ENCODE measurements around the gene ARRB1. TPM values are rescaled to one million over a fixed set of nuclear protein-coding genes. Genes with fewer than 3 reads are reported as not detected.

The ARRB1 gene
- total and polyA plus RNA-seq, 3 experiments from 2014 or later: 5.5 to 10.6 (median 9.9) TPM

GRCh38 chr11:75339685-75340409, 11.6 kb downstream of the ARRB1 start:
- peak overlapping the region; percentile 48 for H3K4me3 ChIP-seq (ENCODE audit: low read length)
- Mint-ChIP-seq H3K4me3 (peak overlapping the region in 6 of 7 donors; percentile 41 to 82 (median 74)), H3K27ac (peak overlapping the region; percentile 30 to 96 (median 90)), H3K36me3 (no peaks in the 10 kb centered on the region), H3K27me3 (no peaks in the 10 kb centered on the region), H3K4me1 (peaks cover 67 to 86% (median 72%) of the 10 kb centered on the region in 3 donors), H3K9me3 (no peaks in the 10 kb centered on the region)
- ChIA-PET POLR2A (interaction anchor here (0.6 to 2.4 kb wide), 3 partner anchors 9 to 232 kb away, joined by 3 to 28 read pairs (median 6); partner anchors contain the start of gene ARRB1), CTCF (interaction anchor here (0.8 to 2.4 kb wide), 10 partner anchors 9 to 60 kb away, joined by 3 to 9 read pairs (median 4); no protein-coding TSS in a partner anchor)
- H3K9me3 ChIP-seq (ENCODE audit: low read length): no peaks in the 10 kb centered on the region
- H3K4me1 ChIP-seq (ENCODE audit: insufficient read depth, low read length): peaks cover 82% of the 10 kb centered on the region
- H3K27me3 ChIP-seq (ENCODE audit: insufficient read depth, low read length, poor library complexity, severe bottlenecking): no peaks in the 10 kb centered on the region
- H3K36me3 ChIP-seq (ENCODE audit: insufficient read depth, low read length): no peaks in the 10 kb centered on the region
- no peak for DNase-seq
- H3K27ac ChIP-seq (ENCODE audit: low read depth, low read length): peak overlapping the region; percentile 25

GRCh38 chr11:75338516-75339208, 12.8 kb downstream of the ARRB1 start:
- POLR2A ChIA-PET: interaction anchor here (0.6 kb wide), 1 partner anchor 64 kb away, joined by 7 read pairs; no protein-coding TSS in a partner anchor
- H3K27ac ChIP-seq (ENCODE audit: low read depth, low read length): peak overlapping the region; percentile 6
- no peak for DNase-seq

DNA sequence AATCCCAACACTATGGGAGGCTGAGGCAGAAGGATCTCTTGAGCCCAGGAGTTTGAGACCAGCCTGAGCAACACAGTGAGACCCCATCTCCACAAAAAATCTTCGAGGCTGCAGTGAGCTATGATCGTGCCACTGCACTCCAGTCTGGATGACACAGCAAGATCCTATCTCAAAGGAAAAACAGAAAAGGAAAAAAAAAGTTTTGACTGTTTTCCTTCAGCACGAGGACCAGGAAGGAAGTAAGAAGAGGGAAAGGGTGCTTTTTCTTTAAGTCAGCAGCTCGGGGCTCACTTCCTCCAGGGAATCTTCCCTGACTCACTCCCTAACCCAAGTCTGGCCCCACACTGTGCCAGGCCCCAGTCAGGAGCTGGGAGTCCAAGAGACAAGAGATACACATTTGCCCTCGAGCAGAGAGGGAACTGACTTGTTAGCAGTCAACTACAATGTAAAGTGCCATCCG, 14.2 kb downstream of the ARRB1 start:
- Histone ChIP-seq H3K36me3 (ENCODE audit: insufficient read depth, low read length) (no peaks in the 10 kb centered on the region), H3K4me3 (ENCODE audit: low read length) (no peak overlapping the region), H3K9me3 (ENCODE audit: low read length) (no peaks in the 10 kb centered on the region), H3K27ac (ENCODE audit: low read depth, low read length) (peak overlapping the region; percentile 49), H3K27me3 (ENCODE audit: insufficient read depth, low read length, poor library complexity, severe bottlenecking) (no peaks in the 10 kb centered on the region), H3K4me1 (ENCODE audit: insufficient read depth, low read length) (peaks cover 62% of the 10 kb centered on the region)
- Mint-ChIP-seq H3K9me3 (no peaks in the 10 kb centered on the region), H3K4me1 (peaks cover 54 to 81% (median 66%) of the 10 kb centered on the region in 3 donors), H3K27ac (peak overlapping the region in 3 of 8 donors; percentile 17 to 70 (median 61)), H3K4me3 (peak overlapping the region in 1 of 7 donors; percentile 60), H3K27me3 (no peaks in the 10 kb centered on the region), H3K36me3 (no peaks in the 10 kb centered on the region)
- no peak for DNase-seq
- POLR2A ChIA-PET: no interaction called here
- CTCF ChIA-PET: interaction anchor here (1.1 kb wide), 1 partner anchor 48 kb away, joined by 3 read pairs; no protein-coding TSS in a partner anchor

More at GRCh38 chr11:75338516-75339208, 12.8 kb downstream of the ARRB1 start:
- Mint-ChIP-seq H3K9me3 (no peaks in the 10 kb centered on the region), H3K4me3 (peak overlapping the region in 3 of 7 donors; percentile 19 to 53 (median 49)), H3K36me3 (no peaks in the 10 kb centered on the region), H3K27me3 (no peaks in the 10 kb centered on the region), H3K27ac (peak overlapping the region in 6 of 8 donors; percentile 34 to 87 (median 68)), H3K4me1 (peaks cover 63 to 80% (median 68%) of the 10 kb centered on the region in 3 donors)
- Histone ChIP-seq H3K9me3 (ENCODE audit: low read length) (no peaks in the 10 kb centered on the region), H3K4me1 (ENCODE audit: insufficient read depth, low read length) (peaks cover 72% of the 10 kb centered on the region), H3K36me3 (ENCODE audit: insufficient read depth, low read length) (no peaks in the 10 kb centered on the region), H3K27me3 (ENCODE audit: insufficient read depth, low read length, poor library complexity, severe bottlenecking) (no peaks in the 10 kb centered on the region), H3K4me3 (ENCODE audit: low read length) (peak overlapping the region; percentile 32)
- CTCF ChIA-PET: no interaction called here

GRCh38 chr11:75334976-75335375, 16.5 kb downstream of the ARRB1 start:
- DNase-seq: no peak
- Mint-ChIP-seq H3K27me3 (no peaks in the 10 kb centered on the region), H3K9me3 (no peaks in the 10 kb centered on the region), H3K36me3 (no peaks in the 10 kb centered on the region), H3K4me3 (no peak overlapping the region), H3K4me1 (peaks cover 42 to 73% (median 56%) of the 10 kb centered on the region in 3 donors), H3K27ac (no peak overlapping the region)
- no peaks in the 10 kb centered on the region for H3K27me3 ChIP-seq (ENCODE audit: insufficient read depth, low read length, poor library complexity, severe bottlenecking)
- H3K4me3 ChIP-seq (ENCODE audit: low read length): no peak overlapping the region
- ChIA-PET CTCF (interaction anchor here (0.8 to 1.6 kb wide), 3 partner anchors 11 to 50 kb away, joined by 3 to 4 read pairs (median 3); no protein-coding TSS in a partner anchor), POLR2A (no interaction called here)
- H3K9me3 ChIP-seq (ENCODE audit: low read length): no peaks in the 10 kb centered on the region
- peaks cover 46% of the 10 kb centered on the region for H3K4me1 ChIP-seq (ENCODE audit: insufficient read depth, low read length)
- H3K36me3 ChIP-seq (ENCODE audit: insufficient read depth, low read length): no peaks in the 10 kb centered on the region
- H3K27ac ChIP-seq (ENCODE audit: low read depth, low read length): peak overlapping the region; percentile 4

DNA sequence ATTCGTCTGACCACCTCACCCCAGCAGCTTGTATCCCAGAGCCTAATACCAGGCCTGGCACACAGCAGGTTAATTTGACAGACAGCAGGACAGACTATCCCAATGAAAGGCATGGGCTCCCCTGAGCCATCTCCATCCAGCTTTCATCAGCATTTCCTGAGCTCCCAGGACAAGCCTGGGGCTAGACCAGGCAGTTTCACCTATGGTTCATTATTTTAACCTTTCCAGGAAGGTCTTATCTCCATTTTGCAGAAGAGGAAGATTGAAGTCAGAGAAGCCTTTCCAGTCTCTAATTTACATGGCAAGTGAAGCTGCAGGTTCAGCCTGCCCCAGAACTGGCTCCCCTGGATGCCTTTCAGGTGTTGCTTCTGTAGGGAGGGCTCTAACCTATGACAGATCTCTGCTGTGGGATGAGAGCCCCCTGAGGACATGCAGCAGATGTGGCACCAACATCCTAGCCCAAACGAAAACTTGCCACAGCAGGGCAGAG, 17.0 kb downstream of the ARRB1 start:
- H3K9me3 Mint-ChIP-seq: no peaks in the 10 kb centered on the region
- H3K36me3 Mint-ChIP-seq: no peaks in the 10 kb centered on the region
- peaks cover 43 to 73% (median 56%) of the 10 kb centered on the region in 3 donors for H3K4me1 Mint-ChIP-seq
- peak overlapping the region in 4 of 8 donors; percentile 52 to 71 (median 62) for H3K27ac Mint-ChIP-seq
- no peaks in the 10 kb centered on the region for H3K27me3 Mint-ChIP-seq
- H3K27ac ChIP-seq (ENCODE audit: low read depth, low read length): no peak overlapping the region
- ChIA-PET CTCF (interaction anchor here (0.8 to 1.6 kb wide), 3 partner anchors 12 to 51 kb away, joined by 3 to 4 read pairs (median 3); no protein-coding TSS in a partner anchor), POLR2A (no interaction called here)
- DNase-seq: no peak
- H3K9me3 ChIP-seq (ENCODE audit: low read length): no peaks in the 10 kb centered on the region
- no peak overlapping the region for H3K4me3 ChIP-seq (ENCODE audit: low read length)
- peaks cover 46% of the 10 kb centered on the region for H3K4me1 ChIP-seq (ENCODE audit: insufficient read depth, low read length)
- no peak overlapping the region for H3K4me3 Mint-ChIP-seq
- H3K36me3 ChIP-seq (ENCODE audit: insufficient read depth, low read length): no peaks in the 10 kb centered on the region
- H3K27me3 ChIP-seq (ENCODE audit: insufficient read depth, low read length, poor library complexity, severe bottlenecking): no peaks in the 10 kb centered on the region

DNA sequence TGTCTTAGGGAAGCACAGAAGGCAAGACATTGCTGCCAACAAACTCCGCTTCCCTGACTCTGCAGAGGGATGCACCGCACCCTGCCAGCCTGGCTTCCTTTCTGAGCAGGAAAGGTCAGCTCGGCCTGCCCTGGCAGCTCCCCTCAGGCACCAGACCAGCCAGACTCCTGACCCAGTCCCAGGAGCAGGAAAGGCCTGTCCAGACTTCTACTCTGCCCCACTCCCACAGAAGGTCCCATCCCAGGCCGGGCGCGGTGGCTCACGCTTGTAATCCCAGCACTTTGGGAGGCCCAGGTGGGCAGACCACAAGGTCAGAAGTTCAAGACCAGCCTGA, 17.7 kb downstream of the ARRB1 start:
- no peaks in the 10 kb centered on the region for H3K9me3 Mint-ChIP-seq
- POLR2A ChIA-PET: no interaction called here
- H3K36me3 ChIP-seq (ENCODE audit: insufficient read depth, low read length): no peaks in the 10 kb centered on the region
- H3K4me1 Mint-ChIP-seq: peaks cover 41 to 73% (median 56%) of the 10 kb centered on the region in 3 donors
- H3K36me3 Mint-ChIP-seq: no peaks in the 10 kb centered on the region
- no peak overlapping the region for H3K27ac Mint-ChIP-seq
- H3K4me3 Mint-ChIP-seq: no peak overlapping the region
- DNase-seq: no peak
- CTCF ChIA-PET: interaction anchor here (1.6 kb wide), 1 partner anchor 51 kb away, joined by 4 read pairs; no protein-coding TSS in a partner anchor
- H3K4me3 ChIP-seq (ENCODE audit: low read length): no peak overlapping the region
- peaks cover 46% of the 10 kb centered on the region for H3K4me1 ChIP-seq (ENCODE audit: insufficient read depth, low read length)
- H3K27ac ChIP-seq (ENCODE audit: low read depth, low read length): no peak overlapping the region
- no peaks in the 10 kb centered on the region for H3K9me3 ChIP-seq (ENCODE audit: low read length)
- no peaks in the 10 kb centered on the region for H3K27me3 ChIP-seq (ENCODE audit: insufficient read depth, low read length, poor library complexity, severe bottlenecking)
- H3K27me3 Mint-ChIP-seq: no peaks in the 10 kb centered on the region

DNA sequence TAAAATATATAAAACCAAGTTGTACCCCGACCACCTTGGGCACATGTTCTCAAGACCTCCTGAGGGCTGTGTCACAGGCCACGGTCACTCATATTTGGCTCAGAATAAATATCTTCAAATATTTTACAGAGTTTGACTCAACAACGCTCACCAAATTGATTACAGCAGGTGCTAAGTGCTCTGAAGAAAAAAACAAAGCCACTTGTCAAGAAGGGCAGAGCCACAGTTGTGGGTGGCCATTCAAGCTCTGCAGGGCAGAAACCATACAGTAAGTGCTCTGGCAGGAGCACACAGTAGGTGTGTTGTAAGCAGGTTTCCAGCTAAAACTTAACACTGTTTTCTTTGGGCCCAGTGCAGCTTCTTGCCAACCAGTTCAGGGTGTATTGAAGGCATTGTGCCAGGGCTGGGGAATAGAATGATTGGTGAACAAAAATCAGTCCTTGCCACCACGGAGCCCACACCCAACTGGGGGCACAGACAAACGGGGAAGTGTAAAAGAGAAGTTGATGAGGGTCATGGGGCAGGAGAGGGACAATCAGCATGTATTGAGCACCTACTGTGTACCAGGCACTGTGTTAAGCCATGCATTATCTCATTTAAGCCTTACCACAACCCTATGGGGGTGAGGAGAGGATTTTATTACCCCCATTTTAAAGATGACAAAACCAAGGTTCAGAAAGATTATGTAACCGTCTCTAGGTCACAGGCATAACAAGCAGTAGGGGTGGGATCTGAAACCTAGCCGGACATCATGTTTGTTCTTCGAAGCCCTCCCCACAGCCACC, 18.2 kb downstream of the ARRB1 start:
- H3K27me3 Mint-ChIP-seq: no peaks in the 10 kb centered on the region
- no peaks in the 10 kb centered on the region for H3K9me3 Mint-ChIP-seq
- H3K36me3 Mint-ChIP-seq: no peaks in the 10 kb centered on the region
- no peak for DNase-seq
- H3K4me1 Mint-ChIP-seq: peaks cover 47 to 73% (median 58%) of the 10 kb centered on the region in 3 donors
- peaks cover 46% of the 10 kb centered on the region for H3K4me1 ChIP-seq (ENCODE audit: insufficient read depth, low read length)
- ChIA-PET CTCF (no interaction called here), POLR2A (no interaction called here)
- H3K4me3 Mint-ChIP-seq: peak overlapping the region in 1 of 7 donors; percentile 52
- no peak overlapping the region for H3K4me3 ChIP-seq (ENCODE audit: low read length)
- no peak overlapping the region for H3K27ac ChIP-seq (ENCODE audit: low read depth, low read length)
- no peaks in the 10 kb centered on the region for H3K9me3 ChIP-seq (ENCODE audit: low read length)
- peak overlapping the region in 2 of 8 donors; percentile 34 to 60 for H3K27ac Mint-ChIP-seq
- H3K36me3 ChIP-seq (ENCODE audit: insufficient read depth, low read length): no peaks in the 10 kb centered on the region
- no peaks in the 10 kb centered on the region for H3K27me3 ChIP-seq (ENCODE audit: insufficient read depth, low read length, poor library complexity, severe bottlenecking)
